Astrocyte (in vitro differentiated cells and primary cell): Measurements from ENCODE around the gene SLA2. TPM values are rescaled to one million over a fixed set of nuclear protein-coding genes. Genes with fewer than 3 reads are reported as not detected.

Source experiments
- DNase-seq: peaks from one replicate; pipeline ENCODE4 v3.0.0-alpha.2; 2010; ENCODE audit warnings: low read depth
- FAIRE-seq: peaks from 2 replicates; lab custom pipeline; 2011; peaks lifted over from hg19 to GRCh38; lab: Jason Lieb, UNC
- H2AFZ ChIP-seq: 2 replicates; pipeline ENCODE4 v1.6.0; 2012; ENCODE audit warnings: low read depth, low read length, inconsistent platforms
- H3K27ac ChIP-seq: 2 replicates; pipeline ENCODE4 v1.5.1; 2011; ENCODE audit warnings: low read depth, low read length, inconsistent platforms
- H3K27me3 ChIP-seq: 2 replicates; pipeline ENCODE4 v1.6.0; 2011; ENCODE audit warnings: low read length, inconsistent platforms; ENCODE audit not compliant: insufficient read depth
- H3K36me3 ChIP-seq: 2 replicates; pipeline ENCODE4 v1.5.1; 2011; ENCODE audit warnings: low read length, inconsistent platforms; ENCODE audit not compliant: insufficient read depth
- H3K4me1 ChIP-seq: 2 replicates; pipeline ENCODE4 v1.5.1; 2011; ENCODE audit warnings: low read length, inconsistent platforms; ENCODE audit not compliant: insufficient read depth
- H3K4me2 ChIP-seq: 2 replicates; pipeline ENCODE4 v1.6.0; 2012; ENCODE audit warnings: low read length, inconsistent platforms
- H3K4me3 ChIP-seq: 2 replicates; pipeline ENCODE4 v1.5.1; 2011; ENCODE audit warnings: low read depth, mild to moderate bottlenecking, low read length, inconsistent platforms; ENCODE audit not compliant: insufficient read depth
- H3K79me2 ChIP-seq: 2 replicates; pipeline ENCODE4 v1.6.0; 2012; ENCODE audit warnings: mild to moderate bottlenecking, low read length, inconsistent platforms; ENCODE audit not compliant: insufficient read depth
- H3K9ac ChIP-seq: 2 replicates; pipeline ENCODE4 v1.6.0; 2012; ENCODE audit warnings: mild to moderate bottlenecking, low read length, inconsistent platforms
- H3K9me3 ChIP-seq: 2 replicates; pipeline ENCODE4 v1.5.1; 2012; ENCODE audit warnings: low read depth, mild to moderate bottlenecking, low read length, inconsistent platforms; ENCODE audit not compliant: insufficient read depth
- H4K20me1 ChIP-seq: 2 replicates; pipeline ENCODE4 v1.6.0; 2012; ENCODE audit warnings: low read length, inconsistent platforms; ENCODE audit not compliant: insufficient read depth
- H3K27ac Mint-ChIP-seq: one replicate; pipeline ENCODE4 v1.8.0; 2021; ENCODE audit warnings: mild to moderate bottlenecking, mixed read lengths; ENCODE audit not compliant: unreplicated experiment
- H3K27me3 Mint-ChIP-seq: one replicate; pipeline ENCODE4 v1.8.0; 2021; ENCODE audit warnings: low read depth, mixed read lengths; ENCODE audit not compliant: unreplicated experiment
- H3K36me3 Mint-ChIP-seq: one replicate; pipeline ENCODE4 v1.8.0; 2021; ENCODE audit warnings: low read depth, mixed read lengths; ENCODE audit not compliant: unreplicated experiment
- H3K4me1 Mint-ChIP-seq: one replicate; pipeline ENCODE4 v1.8.0; 2021; ENCODE audit warnings: low read depth, mixed read lengths; ENCODE audit not compliant: unreplicated experiment
- H3K4me3 Mint-ChIP-seq: one replicate; pipeline ENCODE4 v1.8.0; 2021; ENCODE audit warnings: mild to moderate bottlenecking, moderate library complexity, mixed read lengths; ENCODE audit not compliant: unreplicated experiment
- H3K9me3 Mint-ChIP-seq: one replicate; pipeline ENCODE4 v1.8.0; 2021; ENCODE audit warnings: mild to moderate bottlenecking, mixed read lengths; ENCODE audit not compliant: unreplicated experiment
- EZH2 ChIP-seq: IDR thresholded peaks from 2 replicates; pipeline ENCODE4 v1.6.1; 2012; ENCODE audit warnings: mild to moderate bottlenecking, low read length, inconsistent platforms; ENCODE audit not compliant: insufficient read depth
- total RNA-seq: library from RNA; stranded (reverse); gene quantifications from 2 replicates; pipeline ENCODE4 v1.2.1, GENCODE V29; 2021
- TF ChIP-seq, protein P1 (sequence below): IDR thresholded peaks from 2 replicates; pipeline ENCODE4 v1.5.1; 2011; ENCODE audit warnings: low read depth, mild to moderate bottlenecking, inconsistent platforms, low read length, moderate library complexity; ENCODE audit not compliant: insufficient read depth

SLA2 gene
- total RNA-seq, 1 donor from 2014 or later = 0.14 TPM

GRCh38 chr20:36647196-36648121 lies 1.5 kb upstream of the SLA2 start:
- FAIRE-seq (no peak), DNase-seq (no peak)
- Mint-ChIP-seq H3K9me3 (no peaks in the 10 kb centered on the region), H3K36me3 (peaks cover 4% of the 10 kb centered on the region), H3K4me3 (no peak overlapping the region), H3K4me1 (peaks cover 5% of the 10 kb centered on the region), H3K27ac (no peak overlapping the region), H3K27me3 (peaks cover 3% of the 10 kb centered on the region)
- no peaks in the 10 kb centered on the region for H3K79me2 ChIP-seq
- H3K36me3 ChIP-seq = no peaks in the 10 kb centered on the region
- no peaks in the 10 kb centered on the region for H3K9me3 ChIP-seq
- no peak overlapping the region for H3K4me3 ChIP-seq
- no peak overlapping the region for H3K27ac ChIP-seq
- no peaks in the 10 kb centered on the region for H3K27me3 ChIP-seq
- H3K4me1 ChIP-seq = no peaks in the 10 kb centered on the region
- TF ChIP-seq, protein P1, sequence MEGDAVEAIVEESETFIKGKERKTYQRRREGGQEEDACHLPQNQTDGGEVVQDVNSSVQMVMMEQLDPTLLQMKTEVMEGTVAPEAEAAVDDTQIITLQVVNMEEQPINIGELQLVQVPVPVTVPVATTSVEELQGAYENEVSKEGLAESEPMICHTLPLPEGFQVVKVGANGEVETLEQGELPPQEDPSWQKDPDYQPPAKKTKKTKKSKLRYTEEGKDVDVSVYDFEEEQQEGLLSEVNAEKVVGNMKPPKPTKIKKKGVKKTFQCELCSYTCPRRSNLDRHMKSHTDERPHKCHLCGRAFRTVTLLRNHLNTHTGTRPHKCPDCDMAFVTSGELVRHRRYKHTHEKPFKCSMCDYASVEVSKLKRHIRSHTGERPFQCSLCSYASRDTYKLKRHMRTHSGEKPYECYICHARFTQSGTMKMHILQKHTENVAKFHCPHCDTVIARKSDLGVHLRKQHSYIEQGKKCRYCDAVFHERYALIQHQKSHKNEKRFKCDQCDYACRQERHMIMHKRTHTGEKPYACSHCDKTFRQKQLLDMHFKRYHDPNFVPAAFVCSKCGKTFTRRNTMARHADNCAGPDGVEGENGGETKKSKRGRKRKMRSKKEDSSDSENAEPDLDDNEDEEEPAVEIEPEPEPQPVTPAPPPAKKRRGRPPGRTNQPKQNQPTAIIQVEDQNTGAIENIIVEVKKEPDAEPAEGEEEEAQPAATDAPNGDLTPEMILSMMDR = no peak
- TF ChIP-seq EZH2 = no peak
- H4K20me1 ChIP-seq = no peaks in the 10 kb centered on the region
- H3K4me2 ChIP-seq = no peak overlapping the region
- no peak overlapping the region for H3K9ac ChIP-seq
- no peak overlapping the region for H2AFZ ChIP-seq

- Histone ChIP-seq H3K9ac (no peak overlapping the region), H3K4me3 (no peak overlapping the region), H4K20me1 (no peaks in the 10 kb centered on the region), H3K4me1 (no peaks in the 10 kb centered on the region), H3K9me3 (no peaks in the 10 kb centered on the region), H3K4me2 (no peak overlapping the region), H3K36me3 (no peaks in the 10 kb centered on the region), H2AFZ (no peak overlapping the region), H3K79me2 (no peaks in the 10 kb centered on the region), H3K27me3 (no peaks in the 10 kb centered on the region), H3K27ac (no peak overlapping the region)
- FAIRE-seq = no peak
- no peak overlapping the region for H3K4me3 Mint-ChIP-seq
- peaks cover 3% of the 10 kb centered on the region for H3K27me3 Mint-ChIP-seq
- no peak overlapping the region for H3K27ac Mint-ChIP-seq
- peaks cover 5% of the 10 kb centered on the region for H3K4me1 Mint-ChIP-seq
- H3K9me3 Mint-ChIP-seq = no peaks in the 10 kb centered on the region
- TF ChIP-seq, protein P1 = no peak
- TF ChIP-seq EZH2 = no peak
- no peak for DNase-seq
- peaks cover 4% of the 10 kb centered on the region for H3K36me3 Mint-ChIP-seq
Measured at GRCh38 chr20:36646678-36647077, 682 bp upstream of the SLA2 start.

GRCh38 chr20:36645353-36645752 lies 643 bp downstream of the SLA2 start:
- Histone ChIP-seq H3K4me2 (no peak overlapping the region), H3K4me3 (no peak overlapping the region), H4K20me1 (no peaks in the 10 kb centered on the region), H2AFZ (no peak overlapping the region), H3K79me2 (no peaks in the 10 kb centered on the region), H3K36me3 (no peaks in the 10 kb centered on the region), H3K4me1 (no peaks in the 10 kb centered on the region), H3K27me3 (no peaks in the 10 kb centered on the region), H3K27ac (no peak overlapping the region), H3K9ac (no peak overlapping the region), H3K9me3 (no peaks in the 10 kb centered on the region)
- no peak overlapping the region for H3K4me3 Mint-ChIP-seq
- H3K9me3 Mint-ChIP-seq = no peaks in the 10 kb centered on the region
- peaks cover 5% of the 10 kb centered on the region for H3K4me1 Mint-ChIP-seq
- H3K36me3 Mint-ChIP-seq = peaks cover 4% of the 10 kb centered on the region
- DNase-seq = no peak
- TF ChIP-seq EZH2 = no peak
- TF ChIP-seq, protein P1 = no peak
- no peak overlapping the region for H3K27ac Mint-ChIP-seq
- H3K27me3 Mint-ChIP-seq = peaks cover 3% of the 10 kb centered on the region
- no peak for FAIRE-seq
